Measurements from ENCODE around the gene ZMYND8. TPM values are rescaled to one million over a fixed set of nuclear protein-coding genes. Genes with fewer than 3 reads are reported as not detected.

The ZMYND8 gene
- total and polyA plus RNA-seq, 11 donors: 11.3 to 46.4 (median 28.7) TPM

GRCh38 chr20:47196091-47197081 lies 160.1 kb downstream of the ZMYND8 start:
- no peaks in the 10 kb centered on the region for H3K27me3 ChIP-seq
- TF ChIP-seq CTCF (IDR thresholded peaks at IDR 0.05) (peak; percentile 91 to 98 (median 95)), POLR2A (IDR thresholded peaks at IDR 0.05) (no peak)
- intact Hi-C loops (cut with DNase I): loop anchor here (1.0 to 10.0 kb wide), 10 partner anchors 76 to 439 kb away; partner anchors contain the start of gene NCOA3 (in 1 of the 10)
- no peaks in the 10 kb centered on the region for H3K36me3 ChIP-seq
- H3K27ac ChIP-seq: peak overlapping the region in 1 of 12 donors; percentile 17
- no peaks in the 10 kb centered on the region for H3K9me3 ChIP-seq
- DNase-seq (peak; percentile 60 to 84 (median 66)), ATAC-seq (peak; percentile 45 to 86 (median 83))
- peaks cover 0 to 19% (median 7%) of the 10 kb centered on the region in 12 donors for H3K4me1 ChIP-seq
- peak overlapping the region in 1 of 12 donors; percentile 5 for H3K4me3 ChIP-seq
- 39 to 47% (median 44%) methylated on average over 27 to 34 of the region's 34 CpGs for WGBS, 4 donors

- 41 to 54% (median 44%) methylated on average over 9 of the region's 9 CpGs for WGBS, 4 donors
- no peak for TF ChIP-seq POLR2A (IDR thresholded peaks at IDR 0.05)
- no peak for TF ChIP-seq CTCF (IDR thresholded peaks at IDR 0.05)
- no peak for DNase-seq
- peak overlapping the region in 1 of 12 donors; percentile 17 for H3K27ac ChIP-seq
- no peaks in the 10 kb centered on the region for H3K9me3 ChIP-seq
- no peaks in the 10 kb centered on the region for H3K36me3 ChIP-seq
- H3K27me3 ChIP-seq: no peaks in the 10 kb centered on the region
- H3K4me1 ChIP-seq: peaks cover 0 to 19% (median 7%) of the 10 kb centered on the region in 12 donors
- ATAC-seq: peak; percentile 13 to 33 (median 22)
- no peak overlapping the region for H3K4me3 ChIP-seq
- intact Hi-C loops (cut with DNase I): loop anchor here in 8 of 10 donors (2.0 to 10.0 kb wide), 6 partner anchors 77 to 438 kb away; partner anchors contain the start of gene NCOA3 (in 1 of the 8)
These were observed 160.9 kb downstream of the ZMYND8 start for GRCh38 chr20:47195573-47195972.

GRCh38 chr20:47191956-47192355 lies 164.5 kb downstream of the ZMYND8 start:
- 89 to 93% (median 91%) methylated on average over 3 of the region's 3 CpGs for WGBS, 4 donors
- Histone ChIP-seq H3K4me3 (no peak overlapping the region), H3K27me3 (peaks cover 0 to 10% (median 0%) of the 10 kb centered on the region in 9 donors), H3K36me3 (no peaks in the 10 kb centered on the region), H3K9me3 (no peaks in the 10 kb centered on the region), H3K27ac (no peak overlapping the region), H3K4me1 (peaks cover 0 to 19% (median 7%) of the 10 kb centered on the region in 12 donors)
- intact Hi-C loops (cut with DNase I): loop anchor here in 1 of 10 donors (10.0 kb wide), 1 partner anchor 313 kb away; the partner anchor contains the start of gene NCOA3
- DNase-seq (no peak), ATAC-seq (no peak)
- TF ChIP-seq POLR2A (IDR thresholded peaks at IDR 0.05) (no peak), CTCF (IDR thresholded peaks at IDR 0.05) (no peak)

Measured in heart left ventricle (tissue), 16 donors.